Stomach smooth muscle (tissue), 2 donors: ENCODE measurements around the gene PCGF5.
"Not testable (repeated sequence)": the region's sequence is repeated elsewhere in the genome, so short reads cannot be mapped to it uniquely, and the experiment has no call there.

Source experiments
- H3K27ac ChIP-seq: one replicate; pipeline ENCODE4 v1.7.0; 2013; ENCODE audit warnings: mild to moderate bottlenecking, low read length, inconsistent platforms
- H3K27me3 ChIP-seq, 2 donors: one replicate each; pipeline ENCODE4 v1.7.0; 2013; ENCODE audit warnings: low read length in 2 of 2; ENCODE audit not compliant: insufficient read depth in 2 of 2, control insufficient read depth in 1 of 2
- H3K36me3 ChIP-seq, 2 donors: one replicate each; pipeline ENCODE4 v1.7.0; 2013; ENCODE audit warnings: low read length in 2 of 2; ENCODE audit not compliant: control insufficient read depth in 2 of 2, insufficient read depth in 2 of 2
- H3K4me1 ChIP-seq: one replicate; pipeline ENCODE4 v1.7.0; 2013; ENCODE audit warnings: low read length; ENCODE audit not compliant: control insufficient read depth, insufficient read depth
- H3K4me3 ChIP-seq, 2 donors: one replicate each; pipeline ENCODE4 v1.7.0; 2013; ENCODE audit warnings: low read length in 2 of 2
- H3K9ac ChIP-seq, 2 donors: one replicate each; pipeline ENCODE4 v1.7.0; 2013; ENCODE audit warnings: low read length in 2 of 2, mild to moderate bottlenecking in 1 of 2
- H3K9me3 ChIP-seq, 2 donors: one replicate each; pipeline ENCODE4 v1.7.0; 2013; ENCODE audit warnings: low read length in 2 of 2; ENCODE audit not compliant: control insufficient read depth in 2 of 2
- donor health status: healthy.
- donor health status: Pancreatic carcinoma.

Gene PCGF5

DNA sequence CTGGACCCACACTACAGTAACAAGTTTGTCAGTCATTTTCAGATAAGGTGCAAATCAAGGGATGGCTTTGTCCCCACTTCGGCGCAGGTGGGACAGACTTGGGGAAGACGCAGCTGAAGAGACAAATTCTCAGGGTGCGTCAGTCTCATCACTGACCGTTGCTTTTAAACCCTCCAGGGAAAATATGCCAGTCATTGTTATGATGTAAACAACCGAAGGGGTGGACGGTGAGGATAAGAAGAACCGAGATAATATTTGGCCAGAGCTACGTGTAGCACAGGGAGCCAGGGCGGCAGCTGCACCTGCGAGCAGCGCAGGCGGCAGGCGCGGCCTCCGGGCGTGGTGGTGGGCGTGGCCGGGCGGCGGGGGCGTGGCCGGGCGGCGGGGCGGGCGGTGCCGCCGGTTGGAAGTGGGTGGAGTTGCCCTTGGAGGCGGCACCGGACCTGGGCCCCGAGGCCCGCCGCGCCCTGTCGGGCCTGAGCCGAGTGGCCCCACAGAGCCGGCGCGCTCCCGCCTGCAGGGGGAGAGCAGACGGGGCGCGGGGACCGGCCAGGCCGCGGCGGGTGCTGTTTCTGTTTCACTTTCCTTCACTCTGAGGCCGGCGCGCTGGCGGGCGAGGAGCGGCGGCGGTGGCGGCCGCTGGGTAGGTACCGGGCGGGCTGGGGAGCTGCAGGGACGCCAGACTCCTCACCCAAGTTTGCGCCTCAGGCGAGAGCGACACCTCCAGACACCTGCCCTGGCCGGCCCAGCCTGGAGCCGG, at the start of gene PCGF5:
Gene PCGF5, plus strand, starts transcription at position 470 of the 760 bp plus-strand sequence. CDS start 2,209 bp downstream, outside the sequence.
- Histone ChIP-seq H3K36me3 (no peaks in the 10 kb centered on the region), H3K9me3 (no peaks in the 10 kb centered on the region), H3K27me3 (no peaks in the 10 kb centered on the region), H3K4me1 (peaks cover 13% of the 10 kb centered on the region), H3K9ac (peak within 1 kb of the TSS; percentile 83), H3K4me3 (peak within 1 kb of the TSS; percentile 85 to 88), H3K27ac (peak within 1 kb of the TSS; percentile 80)

DNA sequence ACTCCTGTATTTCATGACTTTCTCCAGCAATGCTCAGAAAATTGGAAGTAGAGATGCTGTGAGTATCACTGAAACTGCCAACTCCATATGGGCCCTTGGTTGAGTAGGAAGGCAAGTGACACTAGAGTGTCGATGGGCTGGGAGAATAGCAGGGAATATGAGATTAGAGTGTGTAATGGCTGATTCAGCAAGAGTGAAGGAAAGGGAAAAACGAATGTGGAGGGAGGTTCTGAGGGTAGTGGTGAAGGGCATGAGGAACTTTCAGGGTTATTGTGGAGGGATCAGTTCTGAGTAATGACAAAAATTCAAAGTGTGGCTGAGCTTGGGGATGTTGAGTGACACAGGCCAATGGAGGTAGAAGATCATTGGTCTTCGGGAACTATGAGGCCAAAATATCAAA, 49.0 kb upstream of the PCGF5 start:
- Histone ChIP-seq H3K27ac (no peak overlapping the region), H3K9me3 (no peaks in the 10 kb centered on the region), H3K4me3 (no peak overlapping the region), H3K4me1 (no peaks in the 10 kb centered on the region), H3K27me3 (no peaks in the 10 kb centered on the region), H3K9ac (no peak overlapping the region), H3K36me3 (no peaks in the 10 kb centered on the region)

DNA sequence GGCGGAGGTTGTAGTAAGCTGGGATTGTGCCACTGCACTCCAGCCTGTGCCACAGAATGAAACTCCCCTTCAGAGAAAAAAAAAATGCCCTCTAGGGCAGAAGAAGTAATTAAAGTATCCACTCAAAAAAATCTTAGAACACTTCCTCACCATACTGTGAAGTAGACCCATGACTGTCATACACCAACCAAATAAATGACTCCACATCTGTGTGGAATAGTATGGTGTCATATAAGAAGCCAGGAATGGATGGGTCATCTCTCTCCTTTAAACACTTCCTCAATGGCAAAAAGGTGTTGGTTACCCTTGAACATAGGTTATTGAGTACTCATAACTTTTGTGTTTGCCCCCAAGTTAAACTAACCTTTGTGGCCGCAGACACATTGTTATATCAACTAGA, 48.1 kb upstream of the PCGF5 start:
- Histone ChIP-seq H3K9me3 (no peaks in the 10 kb centered on the region), H3K27me3 (no peaks in the 10 kb centered on the region), H3K27ac (no peak overlapping the region), H3K36me3 (no peaks in the 10 kb centered on the region), H3K4me3 (no peak overlapping the region), H3K9ac (no peak overlapping the region), H3K4me1 (no peaks in the 10 kb centered on the region)

DNA sequence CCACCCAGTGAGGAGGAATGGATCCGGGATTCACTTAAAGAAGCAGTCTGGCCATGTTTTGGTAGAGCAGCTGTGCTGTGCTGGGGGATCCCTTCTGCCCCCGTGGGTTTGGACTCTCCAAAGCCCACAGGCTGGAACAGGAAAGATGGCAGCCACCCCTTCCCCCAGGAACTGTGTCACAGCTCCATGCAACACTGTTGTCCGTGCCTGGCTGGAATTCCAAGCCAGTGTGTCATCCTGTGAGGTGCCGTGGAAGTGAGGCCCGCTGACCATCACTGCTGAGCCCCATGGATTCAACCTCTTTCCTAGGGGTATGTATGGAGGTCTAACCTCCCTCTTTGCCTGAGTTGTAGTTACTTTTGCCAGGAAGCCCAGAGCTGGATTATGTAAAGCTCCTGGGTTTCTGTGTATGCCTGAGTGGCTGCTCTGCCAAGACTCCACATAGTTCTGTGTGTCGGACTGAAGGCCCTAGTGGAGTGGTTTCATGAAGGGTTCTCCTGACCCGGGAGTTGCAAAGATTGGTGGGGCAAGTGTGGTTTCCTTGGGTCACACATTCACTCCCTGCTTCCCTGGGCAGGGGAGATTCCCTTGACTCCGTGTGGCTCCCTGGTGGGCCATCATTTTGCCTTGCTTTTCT, 35.1 kb upstream of the PCGF5 start:
- Histone ChIP-seq H3K9ac (no peak overlapping the region), H3K27ac (peak overlapping the region; percentile 37), H3K9me3 (no peaks in the 10 kb centered on the region), H3K36me3 (no peaks in the 10 kb centered on the region), H3K4me1 (peaks cover 10% of the 10 kb centered on the region), H3K27me3 (no peaks in the 10 kb centered on the region), H3K4me3 (no peak overlapping the region)

DNA sequence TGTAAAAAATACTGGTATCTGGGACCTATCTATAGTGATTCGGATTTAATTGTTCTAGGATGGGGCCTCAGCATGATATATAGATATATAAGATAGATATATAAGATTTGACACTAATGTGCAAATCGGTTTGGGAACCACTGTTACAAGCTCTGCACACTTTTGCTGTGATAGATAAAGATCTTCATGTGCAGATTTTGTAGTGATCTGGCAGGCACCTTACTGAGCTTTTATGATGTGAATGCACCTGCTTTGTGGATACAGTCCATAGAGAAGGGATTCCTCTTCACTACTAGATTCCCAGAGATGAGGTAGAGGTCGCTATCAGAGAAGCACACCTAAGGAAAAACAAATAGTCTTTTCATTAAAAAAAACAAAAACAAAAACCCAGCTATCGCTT, 33.3 kb upstream of the PCGF5 start:
- Histone ChIP-seq H3K36me3 (no peaks in the 10 kb centered on the region), H3K9ac (no peak overlapping the region), H3K4me3 (no peak overlapping the region), H3K27ac (no peak overlapping the region), H3K4me1 (peaks cover 10% of the 10 kb centered on the region), H3K27me3 (no peaks in the 10 kb centered on the region), H3K9me3 (no peaks in the 10 kb centered on the region)

DNA sequence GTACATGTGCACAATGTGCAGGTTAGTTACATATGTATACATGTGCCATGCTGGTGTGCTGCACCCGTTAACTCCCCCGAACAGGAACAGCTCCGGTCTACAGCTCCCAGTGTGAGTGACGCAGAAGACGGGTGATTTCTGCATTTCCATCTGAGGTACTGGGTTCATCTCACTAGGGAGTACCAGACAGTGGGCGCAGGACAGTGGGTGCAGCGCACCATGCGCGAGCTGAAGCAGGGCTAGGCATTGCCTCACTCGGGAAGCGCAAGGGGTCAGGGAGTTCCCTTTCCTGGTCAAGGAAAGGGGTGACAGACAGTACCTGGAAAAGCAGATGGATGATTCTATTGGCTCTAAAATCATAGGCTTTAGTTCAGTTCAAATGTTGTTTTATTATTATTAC, 32.5 kb upstream of the PCGF5 start:
- not testable (repeated sequence) for H3K9me3 ChIP-seq, H3K36me3 ChIP-seq, H3K4me3 ChIP-seq, H3K27ac ChIP-seq, H3K9ac ChIP-seq, H3K27me3 ChIP-seq
- H3K4me1 ChIP-seq = peaks cover 10% of the 10 kb centered on the region

DNA sequence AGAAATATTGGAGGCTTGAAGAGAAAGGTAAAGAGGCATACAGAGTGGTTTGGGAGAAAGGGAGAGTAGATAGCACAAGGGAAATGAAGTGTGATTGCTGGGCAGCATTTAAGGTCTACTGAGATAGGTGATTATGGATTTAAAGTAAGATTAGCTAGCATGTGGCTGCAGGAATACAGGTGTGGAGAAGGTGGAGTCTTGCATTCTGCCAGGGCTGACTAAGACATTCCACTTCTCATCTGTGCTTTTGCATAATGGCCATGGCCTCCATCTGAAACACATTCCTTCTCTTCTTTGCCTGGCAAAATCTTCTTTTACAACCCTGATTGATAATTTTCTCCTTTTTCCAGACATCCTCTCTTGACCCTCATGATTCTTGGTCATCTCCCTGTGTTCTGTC, 31.6 kb upstream of the PCGF5 start:
- peaks cover 10% of the 10 kb centered on the region for H3K4me1 ChIP-seq

DNA sequence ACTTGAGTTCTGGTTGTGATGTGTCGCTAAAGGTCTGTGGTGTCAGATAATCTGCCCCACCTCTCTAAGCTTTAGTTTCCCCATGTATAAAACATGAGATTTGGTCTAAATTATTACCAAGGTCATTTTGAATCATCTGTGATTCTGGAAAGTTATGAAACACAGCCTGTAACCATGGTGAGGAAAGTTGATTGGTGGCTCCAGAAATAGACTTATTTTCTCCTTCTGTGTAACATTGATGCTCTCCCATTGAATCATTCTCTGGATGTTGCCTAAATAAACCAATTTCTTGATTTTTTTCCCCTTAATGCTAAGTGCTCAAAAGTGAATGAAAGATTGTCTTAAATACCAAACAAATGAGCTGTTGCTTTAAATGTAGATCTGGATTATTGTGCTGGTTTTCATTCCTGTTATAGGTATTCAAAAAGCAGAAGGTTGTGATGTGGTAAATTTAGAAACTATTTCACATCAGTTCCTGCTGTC, 30.0 kb upstream of the PCGF5 start:
- no peak overlapping the region for H3K9ac ChIP-seq
- H3K27me3 ChIP-seq = no peaks in the 10 kb centered on the region
- no peak overlapping the region for H3K4me3 ChIP-seq
- H3K36me3 ChIP-seq = no peaks in the 10 kb centered on the region
- peaks cover 2% of the 10 kb centered on the region for H3K4me1 ChIP-seq
- H3K27ac ChIP-seq = no peak overlapping the region
- H3K9me3 ChIP-seq = no peaks in the 10 kb centered on the region

More for the DNA sequence above, 31.6 kb upstream of the PCGF5 start:
- H3K4me3 ChIP-seq = no peak overlapping the region
- no peak overlapping the region for H3K9ac ChIP-seq
- no peaks in the 10 kb centered on the region for H3K27me3 ChIP-seq
- no peaks in the 10 kb centered on the region for H3K36me3 ChIP-seq
- no peaks in the 10 kb centered on the region for H3K9me3 ChIP-seq
- no peak overlapping the region for H3K27ac ChIP-seq

DNA sequence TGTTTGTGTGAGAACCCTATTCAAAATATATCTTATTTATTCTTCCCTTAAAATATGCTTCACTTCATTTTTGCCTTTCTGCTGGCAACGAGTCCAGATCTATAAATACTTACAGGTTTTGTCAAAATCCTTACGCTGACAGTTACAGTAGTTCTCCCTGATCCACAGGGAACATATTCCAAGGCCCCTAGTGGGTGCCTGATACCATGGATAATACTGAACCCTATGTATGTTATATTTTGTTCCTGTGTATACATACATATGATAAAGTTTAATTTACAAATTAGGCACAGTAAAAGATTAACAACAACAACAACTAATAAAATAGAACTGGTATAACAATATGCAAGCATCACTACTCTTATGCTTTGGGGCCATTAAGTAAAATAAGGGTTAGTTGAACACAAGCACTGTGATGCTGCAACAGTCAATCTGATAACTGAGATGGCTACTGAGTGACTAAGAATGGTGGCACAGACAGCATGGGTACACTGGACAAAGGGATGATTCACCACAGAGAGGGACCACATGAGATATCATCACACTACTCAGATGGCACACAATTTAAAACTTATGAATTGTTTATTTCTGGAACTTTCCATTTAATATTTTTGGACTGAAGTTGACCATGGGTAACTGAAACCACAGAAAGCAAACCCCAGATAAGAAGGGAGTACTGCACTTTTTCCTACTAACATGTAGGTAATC, 29.4 kb upstream of the PCGF5 start:
- Histone ChIP-seq H3K4me3 (no peak overlapping the region), H3K36me3 (no peaks in the 10 kb centered on the region), H3K9me3 (no peaks in the 10 kb centered on the region), H3K4me1 (peaks cover 2% of the 10 kb centered on the region), H3K9ac (no peak overlapping the region), H3K27me3 (no peaks in the 10 kb centered on the region), H3K27ac (no peak overlapping the region)

DNA sequence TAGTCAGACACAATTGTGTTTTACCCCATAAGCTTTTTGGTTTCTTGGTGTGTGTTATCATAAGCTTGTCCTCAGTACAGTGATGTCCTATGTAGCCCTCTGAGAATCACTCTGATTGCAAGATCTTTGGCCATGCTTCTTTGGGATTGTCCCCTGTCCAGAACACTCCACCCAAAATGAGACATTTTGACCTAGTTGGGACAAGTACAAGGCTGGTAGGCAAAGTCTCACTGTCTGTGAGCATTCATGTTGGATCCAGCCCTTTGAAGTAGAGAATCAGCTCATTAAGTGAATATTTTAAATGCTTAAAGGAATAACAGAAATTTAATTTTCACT, 28.9 kb upstream of the PCGF5 start:
- Histone ChIP-seq H3K4me3 (no peak overlapping the region), H3K27ac (no peak overlapping the region), H3K9me3 (no peaks in the 10 kb centered on the region), H3K4me1 (peaks cover 2% of the 10 kb centered on the region), H3K27me3 (no peaks in the 10 kb centered on the region), H3K36me3 (no peaks in the 10 kb centered on the region), H3K9ac (no peak overlapping the region)
